Measurements from ENCODE around the gene FSTL4. TPM values are rescaled to one million over a fixed set of nuclear protein-coding genes. Genes with fewer than 3 reads are reported as not detected.

FSTL4 gene
- polyA plus RNA-seq, 2 donors = 0.67 to 2.1 TPM

- Histone ChIP-seq H3K9me3 (ENCODE audit: control insufficient read depth in 2 of 2, insufficient read depth in 1 of 2, low read depth in 1 of 2, low read length in 1 of 2) (no peaks in the 10 kb centered on the region), H3K4me3 (ENCODE audit: low read depth in 1 of 2, low read length in 2 of 2) (no peak overlapping the region), H3K4me1 (ENCODE audit: control insufficient read depth in 2 of 2, insufficient read depth in 2 of 2, low read length in 1 of 2) (no peaks in the 10 kb centered on the region), H3K36me3 (ENCODE audit: control insufficient read depth in 2 of 2, insufficient read depth in 2 of 2, low read length in 1 of 2) (no peaks in the 10 kb centered on the region), H3K27ac (ENCODE audit: low read depth in 2 of 2, low read length in 1 of 2) (no peak overlapping the region), H3K27me3 (ENCODE audit: control insufficient read depth in 1 of 2, insufficient read depth in 2 of 2, low read length in 2 of 2) (peaks cover 0 to 3% of the 10 kb centered on the region in 2 donors)
- 66 to 67% methylated on average over 2 of the region's 2 CpGs for WGBS, 2 donors
Measured at GRCh38 chr5:133642153-133642722, 29.9 kb upstream of the FSTL4 start.

GRCh38 chr5:133641683-133642082 lies 29.3 kb upstream of the FSTL4 start:
- Histone ChIP-seq H3K36me3 (ENCODE audit: control insufficient read depth in 2 of 2, insufficient read depth in 2 of 2, low read length in 1 of 2) (no peaks in the 10 kb centered on the region), H3K27me3 (ENCODE audit: control insufficient read depth in 1 of 2, insufficient read depth in 2 of 2, low read length in 2 of 2) (peaks cover 0 to 3% of the 10 kb centered on the region in 2 donors), H3K4me3 (ENCODE audit: low read depth in 1 of 2, low read length in 2 of 2) (no peak overlapping the region), H3K4me1 (ENCODE audit: control insufficient read depth in 2 of 2, insufficient read depth in 2 of 2, low read length in 1 of 2) (no peaks in the 10 kb centered on the region), H3K9me3 (ENCODE audit: control insufficient read depth in 2 of 2, insufficient read depth in 1 of 2, low read depth in 1 of 2, low read length in 1 of 2) (no peaks in the 10 kb centered on the region), H3K27ac (ENCODE audit: low read depth in 2 of 2, low read length in 1 of 2) (no peak overlapping the region)

GRCh38 chr5:133639850-133640528 lies 27.6 kb upstream of the FSTL4 start:
- Histone ChIP-seq H3K27ac (ENCODE audit: low read depth in 2 of 2, low read length in 1 of 2) (no peak overlapping the region), H3K36me3 (ENCODE audit: control insufficient read depth in 2 of 2, insufficient read depth in 2 of 2, low read length in 1 of 2) (no peaks in the 10 kb centered on the region), H3K27me3 (ENCODE audit: control insufficient read depth in 1 of 2, insufficient read depth in 2 of 2, low read length in 2 of 2) (peaks cover 0 to 3% of the 10 kb centered on the region in 2 donors), H3K9me3 (ENCODE audit: control insufficient read depth in 2 of 2, insufficient read depth in 1 of 2, low read depth in 1 of 2, low read length in 1 of 2) (no peaks in the 10 kb centered on the region), H3K4me1 (ENCODE audit: control insufficient read depth in 2 of 2, insufficient read depth in 2 of 2, low read length in 1 of 2) (no peaks in the 10 kb centered on the region), H3K4me3 (ENCODE audit: low read depth in 1 of 2, low read length in 2 of 2) (no peak overlapping the region)
- WGBS, 2 donors = 70 to 74% methylated on average over 4 of the region's 4 CpGs

GRCh38 chr5:133638436-133638835 lies 26.1 kb upstream of the FSTL4 start:
- Histone ChIP-seq H3K27me3 (ENCODE audit: control insufficient read depth in 1 of 2, insufficient read depth in 2 of 2, low read length in 2 of 2) (peaks cover 0 to 3% of the 10 kb centered on the region in 2 donors), H3K9me3 (ENCODE audit: control insufficient read depth in 2 of 2, insufficient read depth in 1 of 2, low read depth in 1 of 2, low read length in 1 of 2) (no peaks in the 10 kb centered on the region), H3K27ac (ENCODE audit: low read depth in 2 of 2, low read length in 1 of 2) (no peak overlapping the region), H3K4me3 (ENCODE audit: low read depth in 1 of 2, low read length in 2 of 2) (no peak overlapping the region), H3K36me3 (ENCODE audit: control insufficient read depth in 2 of 2, insufficient read depth in 2 of 2, low read length in 1 of 2) (no peaks in the 10 kb centered on the region), H3K4me1 (ENCODE audit: control insufficient read depth in 2 of 2, insufficient read depth in 2 of 2, low read length in 1 of 2) (no peaks in the 10 kb centered on the region)
- 39 to 51% methylated on average over 4 of the region's 4 CpGs for WGBS, 2 donors

GRCh38 chr5:133637206-133637605 lies 24.9 kb upstream of the FSTL4 start:
- Histone ChIP-seq H3K27ac (ENCODE audit: low read depth in 2 of 2, low read length in 1 of 2) (no peak overlapping the region), H3K9me3 (ENCODE audit: control insufficient read depth in 2 of 2, insufficient read depth in 1 of 2, low read depth in 1 of 2, low read length in 1 of 2) (no peaks in the 10 kb centered on the region), H3K4me3 (ENCODE audit: low read depth in 1 of 2, low read length in 2 of 2) (no peak overlapping the region), H3K27me3 (ENCODE audit: control insufficient read depth in 1 of 2, insufficient read depth in 2 of 2, low read length in 2 of 2) (peaks cover 0 to 3% of the 10 kb centered on the region in 2 donors), H3K4me1 (ENCODE audit: control insufficient read depth in 2 of 2, insufficient read depth in 2 of 2, low read length in 1 of 2) (no peaks in the 10 kb centered on the region), H3K36me3 (ENCODE audit: control insufficient read depth in 2 of 2, insufficient read depth in 2 of 2, low read length in 1 of 2) (no peaks in the 10 kb centered on the region)
- WGBS, 2 donors = 62 to 79% methylated on average over 2 of the region's 2 CpGs

DNA sequence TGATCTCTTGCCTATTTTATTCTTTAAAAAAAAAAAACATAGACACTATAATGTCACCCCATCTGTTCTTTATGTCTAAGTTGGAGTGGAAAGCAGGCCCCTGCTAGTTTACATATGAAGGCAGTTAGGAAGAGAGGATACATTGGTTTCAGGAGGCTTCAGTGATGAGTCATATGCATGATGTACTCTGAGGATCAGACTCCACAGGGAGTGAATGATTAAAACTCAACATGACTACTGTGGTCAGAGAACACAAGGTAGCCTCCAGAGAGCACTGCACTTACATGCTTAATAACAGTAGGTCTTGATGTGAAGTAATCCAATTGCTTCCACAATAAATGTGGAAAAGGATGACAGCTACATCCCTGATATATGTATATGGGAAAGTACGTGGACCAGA lies 22.7 kb upstream of the FSTL4 start:
- peaks cover 0 to 3% of the 10 kb centered on the region in 2 donors for H3K27me3 ChIP-seq (ENCODE audit: control insufficient read depth in 1 of 2, insufficient read depth in 2 of 2, low read length in 2 of 2)
- H3K27ac ChIP-seq (ENCODE audit: low read depth in 2 of 2, low read length in 1 of 2) = no peak overlapping the region
- no peaks in the 10 kb centered on the region for H3K9me3 ChIP-seq (ENCODE audit: control insufficient read depth in 2 of 2, insufficient read depth in 1 of 2, low read depth in 1 of 2, low read length in 1 of 2)
- H3K36me3 ChIP-seq (ENCODE audit: control insufficient read depth in 2 of 2, insufficient read depth in 2 of 2, low read length in 1 of 2) = no peaks in the 10 kb centered on the region
- WGBS, 2 donors = 0 to 83% methylated on average over 1 of the region's 1 CpG
- no peak overlapping the region for H3K4me3 ChIP-seq (ENCODE audit: low read depth in 1 of 2, low read length in 2 of 2)
- no peaks in the 10 kb centered on the region for H3K4me1 ChIP-seq (ENCODE audit: control insufficient read depth in 2 of 2, insufficient read depth in 2 of 2, low read length in 1 of 2)

DNA sequence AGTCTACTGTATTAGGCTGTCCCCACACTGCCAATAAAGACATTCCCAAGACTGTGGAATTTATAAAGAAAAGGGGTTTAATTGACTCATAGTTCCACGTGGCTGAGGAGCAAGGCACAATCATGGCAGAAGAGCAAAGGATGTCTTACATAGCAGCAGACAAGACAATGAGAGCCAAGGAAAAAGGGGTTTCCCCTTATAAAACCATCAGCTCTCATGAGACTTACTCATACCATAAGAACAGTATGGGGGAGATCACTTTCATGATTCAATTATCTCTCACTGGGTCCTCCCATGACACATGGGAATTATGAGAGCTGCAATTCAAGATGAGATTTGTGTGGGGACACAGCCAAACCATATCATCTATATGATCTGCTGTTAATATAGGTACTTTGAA lies 14.8 kb upstream of the FSTL4 start:
- 19 to 38% methylated on average over 1 of the region's 1 CpG for WGBS, 2 donors

GRCh38 chr5:133624316-133624715 lies 12.0 kb upstream of the FSTL4 start:
- Histone ChIP-seq H3K4me1 (ENCODE audit: control insufficient read depth in 2 of 2, insufficient read depth in 2 of 2, low read length in 1 of 2) (no peaks in the 10 kb centered on the region), H3K36me3 (ENCODE audit: control insufficient read depth in 2 of 2, insufficient read depth in 2 of 2, low read length in 1 of 2) (no peaks in the 10 kb centered on the region), H3K27ac (ENCODE audit: low read depth in 2 of 2, low read length in 1 of 2) (no peak overlapping the region), H3K4me3 (ENCODE audit: low read depth in 1 of 2, low read length in 2 of 2) (no peak overlapping the region), H3K27me3 (ENCODE audit: control insufficient read depth in 1 of 2, insufficient read depth in 2 of 2, low read length in 2 of 2) (peaks cover 2 to 4% of the 10 kb centered on the region in 2 donors), H3K9me3 (ENCODE audit: control insufficient read depth in 2 of 2, insufficient read depth in 1 of 2, low read depth in 1 of 2, low read length in 1 of 2) (no peaks in the 10 kb centered on the region)
- WGBS, 2 donors = 61 to 66% methylated on average over 3 of the region's 3 CpGs

More for the DNA sequence above, 14.8 kb upstream of the FSTL4 start:
- Histone ChIP-seq H3K27me3 (ENCODE audit: control insufficient read depth in 1 of 2, insufficient read depth in 2 of 2, low read length in 2 of 2) (peaks cover under 1 to 2% of the 10 kb centered on the region in 2 donors), H3K4me3 (ENCODE audit: low read depth in 1 of 2, low read length in 2 of 2) (no peak overlapping the region), H3K4me1 (ENCODE audit: control insufficient read depth in 2 of 2, insufficient read depth in 2 of 2, low read length in 1 of 2) (no peaks in the 10 kb centered on the region), H3K36me3 (ENCODE audit: control insufficient read depth in 2 of 2, insufficient read depth in 2 of 2, low read length in 1 of 2) (no peaks in the 10 kb centered on the region), H3K27ac (ENCODE audit: low read depth in 2 of 2, low read length in 1 of 2) (no peak overlapping the region), H3K9me3 (ENCODE audit: control insufficient read depth in 2 of 2, insufficient read depth in 1 of 2, low read depth in 1 of 2, low read length in 1 of 2) (no peaks in the 10 kb centered on the region)

- 57 to 77% methylated on average over 1 of the region's 1 CpG for WGBS, 2 donors
- Histone ChIP-seq H3K27me3 (ENCODE audit: control insufficient read depth in 1 of 2, insufficient read depth in 2 of 2, low read length in 2 of 2) (peaks cover 0 to 4% of the 10 kb centered on the region in 2 donors), H3K4me3 (ENCODE audit: low read depth in 1 of 2, low read length in 2 of 2) (no peak overlapping the region), H3K9me3 (ENCODE audit: control insufficient read depth in 2 of 2, insufficient read depth in 1 of 2, low read depth in 1 of 2, low read length in 1 of 2) (no peaks in the 10 kb centered on the region), H3K4me1 (ENCODE audit: control insufficient read depth in 2 of 2, insufficient read depth in 2 of 2, low read length in 1 of 2) (peaks cover 0 to 4% of the 10 kb centered on the region in 2 donors), H3K27ac (ENCODE audit: low read depth in 2 of 2, low read length in 1 of 2) (no peak overlapping the region), H3K36me3 (ENCODE audit: control insufficient read depth in 2 of 2, insufficient read depth in 2 of 2, low read length in 1 of 2) (no peaks in the 10 kb centered on the region)
Measured at GRCh38 chr5:133618141-133618540, 5.8 kb upstream of the FSTL4 start.

DNA sequence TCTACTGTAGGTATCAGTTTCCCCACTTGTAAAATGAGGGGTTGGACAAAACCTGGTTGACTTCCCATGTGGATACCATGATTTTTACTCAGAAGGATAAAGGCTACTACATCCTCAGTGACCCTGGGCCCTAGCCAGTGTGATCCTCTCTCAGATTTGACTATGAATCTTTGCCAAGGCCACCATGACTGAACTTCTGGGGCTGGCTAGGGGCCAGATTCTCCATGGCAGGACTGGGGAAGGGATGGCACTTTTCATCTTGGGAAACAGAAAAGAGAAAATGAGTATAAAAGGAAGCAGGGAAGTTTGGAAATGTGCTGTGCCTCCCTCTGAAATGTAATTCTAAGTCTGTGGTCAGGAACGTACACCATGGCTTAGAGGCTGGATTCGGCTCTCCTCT lies 1.4 kb upstream of the FSTL4 start:
- 67 to 77% methylated on average over 2 of the region's 2 CpGs for WGBS, 2 donors
- no peaks in the 10 kb centered on the region for H3K36me3 ChIP-seq (ENCODE audit: control insufficient read depth in 2 of 2, insufficient read depth in 2 of 2, low read length in 1 of 2)
- H3K4me1 ChIP-seq (ENCODE audit: control insufficient read depth in 2 of 2, insufficient read depth in 2 of 2, low read length in 1 of 2) = peaks cover 5 to 17% of the 10 kb centered on the region in 2 donors
- H3K27ac ChIP-seq (ENCODE audit: low read depth in 2 of 2, low read length in 1 of 2) = no peak overlapping the region
- H3K4me3 ChIP-seq (ENCODE audit: low read depth in 1 of 2, low read length in 2 of 2) = no peak overlapping the region
- peaks cover 0 to 10% of the 10 kb centered on the region in 2 donors for H3K27me3 ChIP-seq (ENCODE audit: control insufficient read depth in 1 of 2, insufficient read depth in 2 of 2, low read length in 2 of 2)
- peaks cover 0 to 3% of the 10 kb centered on the region in 2 donors for H3K9me3 ChIP-seq (ENCODE audit: control insufficient read depth in 2 of 2, insufficient read depth in 1 of 2, low read depth in 1 of 2, low read length in 1 of 2)
